Nephron progenitor cell (in vitro differentiated cells): Measurements from ENCODE around the gene ATXN10.

Source experiments
- DNase-seq: peaks from one replicate; pipeline ENCODE4 v3.0.0; 2021
- H3K27ac Mint-ChIP-seq: 2 replicates; pipeline ENCODE4 v1.8.0; 2021; ENCODE audit warnings: mild to moderate bottlenecking, moderate library complexity, mixed read lengths
- H3K27me3 Mint-ChIP-seq: 2 replicates; pipeline ENCODE4 v1.8.0; 2021; ENCODE audit warnings: mild to moderate bottlenecking, low read depth, mixed read lengths; ENCODE audit not compliant: poor library complexity
- H3K36me3 Mint-ChIP-seq: 2 replicates; pipeline ENCODE4 v1.8.0; 2021; ENCODE audit warnings: low read depth, mixed read lengths
- H3K4me1 Mint-ChIP-seq: 2 replicates; pipeline ENCODE4 v1.8.0; 2021; ENCODE audit warnings: mixed read lengths
- H3K4me3 Mint-ChIP-seq: 2 replicates; pipeline ENCODE4 v1.8.0; 2021; ENCODE audit warnings: mild to moderate bottlenecking, moderate library complexity, mixed read lengths
- H3K9me3 Mint-ChIP-seq: 2 replicates; pipeline ENCODE4 v1.8.0; 2021; ENCODE audit warnings: mild to moderate bottlenecking, moderate library complexity, mixed read lengths
- CTCF ChIP-seq: fragments of 200-600 bp; sonication (generic); IDR thresholded peaks from 2 replicates; pipeline ENCODE4 v1.5.0; 2021; ENCODE audit warnings: antibody characterized with exemption

Gene ATXN10

GRCh38 chr22:45684169-45684568, 12.5 kb downstream of the ATXN10 start:
- H3K36me3 Mint-ChIP-seq = peaks cover 8% of the 10 kb centered on the region
- no peak overlapping the region for H3K27ac Mint-ChIP-seq
- peaks cover 14% of the 10 kb centered on the region for H3K4me1 Mint-ChIP-seq
- no peaks in the 10 kb centered on the region for H3K9me3 Mint-ChIP-seq
- no peak for DNase-seq
- H3K4me3 Mint-ChIP-seq = no peak overlapping the region
- no peaks in the 10 kb centered on the region for H3K27me3 Mint-ChIP-seq
- TF ChIP-seq CTCF = no peak

- H3K4me1 Mint-ChIP-seq = peaks cover 14% of the 10 kb centered on the region
- no peaks in the 10 kb centered on the region for H3K9me3 Mint-ChIP-seq
- no peak for DNase-seq
- H3K4me3 Mint-ChIP-seq = no peak overlapping the region
- no peak overlapping the region for H3K27ac Mint-ChIP-seq
- peaks cover 15% of the 10 kb centered on the region for H3K36me3 Mint-ChIP-seq
- no peak for TF ChIP-seq CTCF
- no peaks in the 10 kb centered on the region for H3K27me3 Mint-ChIP-seq
These were observed 13.3 kb downstream of the ATXN10 start for GRCh38 chr22:45684752-45685574.

GRCh38 chr22:45686004-45686403, 14.4 kb downstream of the ATXN10 start:
- H3K9me3 Mint-ChIP-seq = no peaks in the 10 kb centered on the region

GRCh38 chr22:45686836-45687235, 15.2 kb downstream of the ATXN10 start:
- Mint-ChIP-seq H3K4me3 (no peak overlapping the region), H3K27ac (no peak overlapping the region), H3K4me1 (peaks cover 14% of the 10 kb centered on the region), H3K9me3 (no peaks in the 10 kb centered on the region), H3K36me3 (peaks cover 32% of the 10 kb centered on the region), H3K27me3 (no peaks in the 10 kb centered on the region)
- no peak for TF ChIP-seq CTCF
- no peak for DNase-seq

More at GRCh38 chr22:45686004-45686403, 14.4 kb downstream of the ATXN10 start:
- Mint-ChIP-seq H3K27me3 (no peaks in the 10 kb centered on the region), H3K4me1 (peaks cover 14% of the 10 kb centered on the region), H3K27ac (no peak overlapping the region), H3K36me3 (peaks cover 25% of the 10 kb centered on the region), H3K4me3 (no peak overlapping the region)
- DNase-seq = no peak
- no peak for TF ChIP-seq CTCF

GRCh38 chr22:45688600-45689080, 17.0 kb downstream of the ATXN10 start:
- H3K36me3 Mint-ChIP-seq = peaks cover 49% of the 10 kb centered on the region
- no peaks in the 10 kb centered on the region for H3K9me3 Mint-ChIP-seq
- H3K27ac Mint-ChIP-seq = peak overlapping the region; percentile 67
- H3K4me3 Mint-ChIP-seq = no peak overlapping the region
- no peak for TF ChIP-seq CTCF
- DNase-seq = no peak
- peaks cover 14% of the 10 kb centered on the region for H3K4me1 Mint-ChIP-seq
- H3K27me3 Mint-ChIP-seq = no peaks in the 10 kb centered on the region

GRCh38 chr22:45689211-45689610, 17.6 kb downstream of the ATXN10 start:
- no peak for TF ChIP-seq CTCF
- H3K27ac Mint-ChIP-seq = peak overlapping the region; percentile 32
- H3K4me3 Mint-ChIP-seq = no peak overlapping the region
- peaks cover 14% of the 10 kb centered on the region for H3K4me1 Mint-ChIP-seq
- peaks cover 55% of the 10 kb centered on the region for H3K36me3 Mint-ChIP-seq
- H3K9me3 Mint-ChIP-seq = no peaks in the 10 kb centered on the region
- no peaks in the 10 kb centered on the region for H3K27me3 Mint-ChIP-seq
- no peak for DNase-seq
